Measurements from ENCODE around the gene HDDC3.

HDDC3 gene

GRCh38 chr15:90881978-90882721, 50.2 kb downstream of the HDDC3 start:
- H3K4me3 ChIP-seq (ENCODE audit: low read length) = no peak overlapping the region
- TF ChIP-seq CTCF (conservative IDR thresholded peaks at IDR 0.05; ENCODE audit: low read depth, low read length) = no peak
- DNase-seq (ENCODE audit: low read depth) = no peak

GRCh38 chr15:90881181-90881977, 51.0 kb downstream of the HDDC3 start:
- TF ChIP-seq CTCF (conservative IDR thresholded peaks at IDR 0.05; ENCODE audit: low read depth, low read length) = no peak
- no peak overlapping the region for H3K4me3 ChIP-seq (ENCODE audit: low read length)
- no peak for DNase-seq (ENCODE audit: low read depth)

- no peak overlapping the region for H3K4me3 ChIP-seq (ENCODE audit: low read length)
- no peak for DNase-seq (ENCODE audit: low read depth)
- TF ChIP-seq CTCF (conservative IDR thresholded peaks at IDR 0.05; ENCODE audit: low read depth, low read length) = no peak
Observed at GRCh38 chr15:90880381-90881145, 51.8 kb downstream of the HDDC3 start.
